Smooth muscle cell (in vitro differentiated cells): ENCODE data around the gene MSL1. TPM values are rescaled to one million over a fixed set of nuclear protein-coding genes. Genes with fewer than 3 reads are reported as not detected.
"Not testable (repeated sequence)": the region's sequence is repeated elsewhere in the genome, so short reads cannot be mapped to it uniquely, and the experiment has no call there.

Experiments
- DNase-seq: peaks from one replicate; lab custom pipeline; 2025; ENCODE audit not compliant: unreplicated experiment; lab: John Stamatoyannopoulos, UW
- H2AFZ ChIP-seq: fragments of 200-600 bp; sonication (generic); 2 replicates; pipeline ENCODE4 v1.6.0; 2016; ENCODE audit warnings: antibody characterized with exemption, low read depth, mild to moderate bottlenecking
- H3F3A ChIP-seq: fragments of 200-600 bp; sonication (generic); 2 replicates; pipeline ENCODE4 v1.6.0; 2017; ENCODE audit warnings: antibody characterized with exemption, low read depth
- H3K27ac ChIP-seq: fragments of 200-600 bp; sonication (generic); 2 replicates; pipeline ENCODE4 v1.5.1; 2016; ENCODE audit warnings: low read depth, mild to moderate bottlenecking
- H3K27me3 ChIP-seq: fragments of 200-600 bp; sonication (generic); 2 replicates; pipeline ENCODE4 v1.6.1; 2016; ENCODE audit warnings: low read depth, mild to moderate bottlenecking
- H3K36me3 ChIP-seq: fragments of 200-600 bp; sonication (generic); 2 replicates; pipeline ENCODE4 v1.5.1; 2016; ENCODE audit warnings: low read depth
- H3K4me1 ChIP-seq: fragments of 200-600 bp; sonication (generic); 2 replicates; pipeline ENCODE4 v1.5.1; 2016; ENCODE audit warnings: low read depth
- H3K4me2 ChIP-seq: fragments of 200-600 bp; sonication (generic); 2 replicates; pipeline ENCODE4 v1.6.0; 2016; ENCODE audit warnings: mild to moderate bottlenecking
- H3K4me3 ChIP-seq: fragments of 200-600 bp; sonication (generic); 2 replicates; pipeline ENCODE4 v1.5.1; 2016; ENCODE audit warnings: mild to moderate bottlenecking
- H3K79me2 ChIP-seq: fragments of 200-600 bp; sonication (generic); 2 replicates; pipeline ENCODE4 v1.6.0; 2016; ENCODE audit warnings: low read depth, mild to moderate bottlenecking
- H3K9ac ChIP-seq: fragments of 200-600 bp; sonication (generic); 2 replicates; pipeline ENCODE4 v1.6.0; 2016; ENCODE audit warnings: low read depth
- H3K9me3 ChIP-seq: fragments of 200-600 bp; sonication (generic); replicated peaks from 2 replicates; pipeline ENCODE4 v1.5.1; 2016; ENCODE audit warnings: low read depth
- H4K20me1 ChIP-seq: fragments of 200-600 bp; sonication (generic); 2 replicates; pipeline ENCODE4 v1.6.0; 2016; ENCODE audit warnings: low read depth
- CTCF ChIP-seq: fragments of 200-600 bp; sonication (generic); IDR thresholded peaks from 2 replicates; pipeline ENCODE4 v1.5.1; 2017; ENCODE audit warnings: borderline replicate concordance, mild to moderate bottlenecking, antibody characterized with exemption; ENCODE audit not compliant: insufficient read depth, poor library complexity, severe bottlenecking
- WGBS: methylation state at CpG from one replicate; pipeline ENCODE4 v1.1.7; 2016; ENCODE audit warnings: low lambda C conversion rate; 5-methylcytosine and 5-hydroxymethylcytosine counted together
- polyA plus RNA-seq: library from polyadenylated mRNA; unstranded; fragments of >200 nt; fragmentation: Nextera tagmentation; extraction: Ambion mirVana; gene quantifications from 2 replicates; pipeline ENCODE4 v1.2.1, GENCODE V29; 2016
- total RNA-seq: library from RNA; depleted of rRNA; stranded (reverse); fragments of >200 nt; gene quantifications from 2 replicates; pipeline ENCODE4 v1.2.3, GENCODE V29; 2014

The MSL1 gene
- total and polyA plus RNA-seq, 2 experiments from 2014 or later: 24.6 to 74.9 TPM

- no peaks in the 10 kb centered on the region for H3K27me3 ChIP-seq
- no peak overlapping the region for H3K4me3 ChIP-seq
- WGBS: 95% methylated on average over 7 of the region's 7 CpGs
- peak overlapping the region; percentile 40 for H3K27ac ChIP-seq
- H3K36me3 ChIP-seq: peaks cover 43% of the 10 kb centered on the region
- DNase-seq: no peak
- H3F3A ChIP-seq: peaks cover 33% of the 10 kb centered on the region
- peaks cover 69% of the 10 kb centered on the region for H3K79me2 ChIP-seq
- H3K4me2 ChIP-seq: no peak overlapping the region
- TF ChIP-seq CTCF: no peak
- H3K9me3 ChIP-seq: no peaks in the 10 kb centered on the region
- no peak overlapping the region for H3K9ac ChIP-seq
- no peaks in the 10 kb centered on the region for H3K4me1 ChIP-seq
- H4K20me1 ChIP-seq: peaks cover 10% of the 10 kb centered on the region
- H2AFZ ChIP-seq: no peak overlapping the region
These were observed 12.4 kb downstream of the MSL1 start for GRCh38 chr17:40134184-40134583.

- peaks cover 27% of the 10 kb centered on the region for H3F3A ChIP-seq
- no peaks in the 10 kb centered on the region for H3K27me3 ChIP-seq
- peaks cover 56% of the 10 kb centered on the region for H3K79me2 ChIP-seq
- TF ChIP-seq CTCF: no peak
- no peak overlapping the region for H2AFZ ChIP-seq
- H3K36me3 ChIP-seq: peaks cover 30% of the 10 kb centered on the region
- peak overlapping the region; percentile 40 for H3K27ac ChIP-seq
- no peaks in the 10 kb centered on the region for H3K9me3 ChIP-seq
- H3K9ac ChIP-seq: no peak overlapping the region
- no peak overlapping the region for H3K4me3 ChIP-seq
- DNase-seq: no peak
- no peaks in the 10 kb centered on the region for H4K20me1 ChIP-seq
- 98% methylated on average over 3 of the region's 3 CpGs for WGBS
- H3K4me2 ChIP-seq: no peak overlapping the region
- H3K4me1 ChIP-seq: no peaks in the 10 kb centered on the region
These were observed 14.0 kb downstream of the MSL1 start for GRCh38 chr17:40135817-40136216.

GRCh38 chr17:40139566-40140058, 17.8 kb downstream of the MSL1 start:
- Histone ChIP-seq H3F3A (peaks cover 26% of the 10 kb centered on the region), H2AFZ (peak overlapping the region; percentile 58), H3K4me1 (peaks cover 8% of the 10 kb centered on the region), H3K9ac (peak overlapping the region; percentile 54), H3K4me3 (peak overlapping the region; percentile 76), H3K4me2 (peak overlapping the region; percentile 89), H3K79me2 (peaks cover 65% of the 10 kb centered on the region), H3K27me3 (no peaks in the 10 kb centered on the region), H3K27ac (peak overlapping the region; percentile 95), H3K36me3 (peaks cover 5% of the 10 kb centered on the region), H3K9me3 (no peaks in the 10 kb centered on the region), H4K20me1 (no peaks in the 10 kb centered on the region)
- WGBS: 36% methylated on average over 14 of the region's 14 CpGs
- no peak for TF ChIP-seq CTCF
- no peak for DNase-seq

GRCh38 chr17:40143166-40143565, 21.4 kb downstream of the MSL1 start:
- H3F3A ChIP-seq, H2AFZ ChIP-seq, DNase-seq, H3K4me1 ChIP-seq, H3K27ac ChIP-seq, H3K4me2 ChIP-seq, H3K36me3 ChIP-seq, H3K9me3 ChIP-seq, H3K9ac ChIP-seq, H3K27me3 ChIP-seq, H3K4me3 ChIP-seq: not testable (repeated sequence)
- peaks cover 65% of the 10 kb centered on the region for H3K79me2 ChIP-seq
- peaks cover 12% of the 10 kb centered on the region for H4K20me1 ChIP-seq
- 100% methylated on average over 3 of the region's 3 CpGs for WGBS
